Measurements from ENCODE around the gene INO80D. TPM values are rescaled to one million over a fixed set of nuclear protein-coding genes. Genes with fewer than 3 reads are reported as not detected.

INO80D gene
- total and polyA plus RNA-seq, 2 donors (not counting 1 experiment from before 2014, with no cell fraction given), result 4.8 to 7.4 TPM

GRCh38 chr2:205996161-205996560 is 89.8 kb downstream of the INO80D start:
- Histone ChIP-seq H3K79me2 (ENCODE audit: control insufficient read depth, insufficient read depth, low read length) (no peaks in the 10 kb centered on the region), H3K4me2 (ENCODE audit: extremely low read depth, insufficient read depth, low read length) (no peak overlapping the region), H3K9me3 (ENCODE audit: control insufficient read depth, insufficient read depth, low read depth, low read length) (no peaks in the 10 kb centered on the region), H4K20me1 (ENCODE audit: control insufficient read depth, extremely low read depth, insufficient read depth, low read length) (no peaks in the 10 kb centered on the region), H3K9ac (ENCODE audit: insufficient read depth, low read length) (no peak overlapping the region), H3K4me3 (replicated peaks in 1 of 4; ENCODE audit: control extremely low read depth in 1 of 4, insufficient read depth in 1 of 4, low read depth in 3 of 4, low read length in 4 of 4) (no peak overlapping the region), H2AFZ (ENCODE audit: low read length) (no peak overlapping the region), H3K4me1 (ENCODE audit: control insufficient read depth, extremely low read depth, insufficient read depth, low read length) (no peaks in the 10 kb centered on the region), H3K36me3 (ENCODE audit: control insufficient read depth, insufficient read depth, low read length) (peaks cover 2% of the 10 kb centered on the region), H3K27ac (ENCODE audit: insufficient read depth, low read length) (no peak overlapping the region), H3K27me3 (ENCODE audit: control insufficient read depth, insufficient read depth, low read length) (no peaks in the 10 kb centered on the region)
- TF ChIP-seq CTCF (conservative IDR thresholded peaks at IDR 0.05 in 1 of 2, IDR thresholded peaks at IDR 0.05 in 1 of 2; ENCODE audit: low read depth in 1 of 2, low read length in 2 of 2), result no peak
- TF ChIP-seq EZH2 (IDR thresholded peaks at IDR 0.05; ENCODE audit: low read length, missing control alignments), result no peak
- DNase-seq (ENCODE audit: low read depth in 2 of 2), result no peak

- H3K27me3 ChIP-seq (ENCODE audit: control insufficient read depth, insufficient read depth, low read length), result no peaks in the 10 kb centered on the region
- H3K9ac ChIP-seq (ENCODE audit: insufficient read depth, low read length), result no peak overlapping the region
- H3K4me1 ChIP-seq (ENCODE audit: control insufficient read depth, extremely low read depth, insufficient read depth, low read length), result no peaks in the 10 kb centered on the region
- H2AFZ ChIP-seq (ENCODE audit: low read length), result no peak overlapping the region
- no peak overlapping the region for H3K4me2 ChIP-seq (ENCODE audit: extremely low read depth, insufficient read depth, low read length)
- H3K27ac ChIP-seq (ENCODE audit: insufficient read depth, low read length), result no peak overlapping the region
- no peak for DNase-seq (ENCODE audit: low read depth in 2 of 2)
- H3K36me3 ChIP-seq (ENCODE audit: control insufficient read depth, insufficient read depth, low read length), result peaks cover 2% of the 10 kb centered on the region
- no peak overlapping the region for H3K4me3 ChIP-seq (replicated peaks in 1 of 4; ENCODE audit: control extremely low read depth in 1 of 4, insufficient read depth in 1 of 4, low read depth in 3 of 4, low read length in 4 of 4)
- H3K79me2 ChIP-seq (ENCODE audit: control insufficient read depth, insufficient read depth, low read length), result no peaks in the 10 kb centered on the region
- H4K20me1 ChIP-seq (ENCODE audit: control insufficient read depth, extremely low read depth, insufficient read depth, low read length), result no peaks in the 10 kb centered on the region
- no peaks in the 10 kb centered on the region for H3K9me3 ChIP-seq (ENCODE audit: control insufficient read depth, insufficient read depth, low read depth, low read length)
- TF ChIP-seq EZH2 (IDR thresholded peaks at IDR 0.05; ENCODE audit: low read length, missing control alignments), result no peak
- peak in 1 of 2 donors; percentile 15 for TF ChIP-seq CTCF (conservative IDR thresholded peaks at IDR 0.05 in 1 of 2, IDR thresholded peaks at IDR 0.05 in 1 of 2; ENCODE audit: low read depth in 1 of 2, low read length in 2 of 2)
Observed at GRCh38 chr2:205995260-205995659, 90.7 kb downstream of the INO80D start.

- no peak overlapping the region for H3K4me2 ChIP-seq (ENCODE audit: extremely low read depth, insufficient read depth, low read length)
- no peak overlapping the region for H3K9ac ChIP-seq (ENCODE audit: insufficient read depth, low read length)
- no peaks in the 10 kb centered on the region for H3K79me2 ChIP-seq (ENCODE audit: control insufficient read depth, insufficient read depth, low read length)
- no peaks in the 10 kb centered on the region for H3K9me3 ChIP-seq (ENCODE audit: control insufficient read depth, insufficient read depth, low read depth, low read length)
- no peaks in the 10 kb centered on the region for H3K27me3 ChIP-seq (ENCODE audit: control insufficient read depth, insufficient read depth, low read length)
- H2AFZ ChIP-seq (ENCODE audit: low read length), result no peak overlapping the region
- TF ChIP-seq EZH2 (IDR thresholded peaks at IDR 0.05; ENCODE audit: low read length, missing control alignments) (no peak), CTCF (conservative IDR thresholded peaks at IDR 0.05 in 1 of 2, IDR thresholded peaks at IDR 0.05 in 1 of 2; ENCODE audit: low read depth in 1 of 2, low read length in 2 of 2) (no peak)
- H4K20me1 ChIP-seq (ENCODE audit: control insufficient read depth, extremely low read depth, insufficient read depth, low read length), result no peaks in the 10 kb centered on the region
- DNase-seq (ENCODE audit: low read depth in 2 of 2), result no peak
- peaks cover 2% of the 10 kb centered on the region for H3K36me3 ChIP-seq (ENCODE audit: control insufficient read depth, insufficient read depth, low read length)
- no peak overlapping the region for H3K4me3 ChIP-seq (replicated peaks in 1 of 4; ENCODE audit: control extremely low read depth in 1 of 4, insufficient read depth in 1 of 4, low read depth in 3 of 4, low read length in 4 of 4)
- H3K27ac ChIP-seq (ENCODE audit: insufficient read depth, low read length), result no peak overlapping the region
- H3K4me1 ChIP-seq (ENCODE audit: control insufficient read depth, extremely low read depth, insufficient read depth, low read length), result no peaks in the 10 kb centered on the region
Observed at GRCh38 chr2:205994344-205994743, 91.6 kb downstream of the INO80D start.

Data from fibroblast of lung (primary cell).